ENCODE results near the gene ARHGEF37. TPM values are rescaled to one million over a fixed set of nuclear protein-coding genes. Genes with fewer than 3 reads are reported as not detected.
"Not testable (repeated sequence)": the region's sequence is repeated elsewhere in the genome, so short reads cannot be mapped to it uniquely, and the experiment has no call there.

The ARHGEF37 gene, protein sequence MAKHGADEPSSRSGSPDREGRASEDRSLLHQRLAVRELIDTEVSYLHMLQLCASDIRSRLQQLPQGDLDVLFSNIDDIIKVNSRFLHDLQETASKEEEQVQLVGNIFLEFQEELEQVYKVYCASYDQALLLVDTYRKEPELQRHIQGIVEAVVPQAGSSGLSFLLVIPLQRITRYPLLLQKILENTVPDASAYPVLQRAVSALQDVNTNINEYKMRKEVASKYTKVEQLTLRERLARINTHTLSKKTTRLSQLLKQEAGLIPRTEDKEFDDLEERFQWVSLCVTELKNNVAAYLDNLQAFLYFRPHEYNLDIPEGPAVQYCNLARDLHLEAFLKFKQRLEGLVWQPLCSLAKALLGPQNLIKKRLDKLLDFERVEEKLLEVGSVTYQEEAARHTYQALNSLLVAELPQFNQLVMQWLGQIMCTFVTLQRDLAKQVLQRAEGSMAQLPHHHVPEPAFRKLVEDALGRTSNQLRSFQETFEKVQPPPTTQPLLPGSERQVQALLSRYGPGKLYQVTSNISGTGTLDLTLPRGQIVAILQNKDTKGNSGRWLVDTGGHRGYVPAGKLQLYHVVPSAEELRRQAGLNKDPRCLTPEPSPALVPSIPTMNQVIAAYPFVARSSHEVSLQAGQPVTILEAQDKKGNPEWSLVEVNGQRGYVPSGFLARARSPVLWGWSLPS
- 2.1 TPM for total RNA-seq

DNA sequence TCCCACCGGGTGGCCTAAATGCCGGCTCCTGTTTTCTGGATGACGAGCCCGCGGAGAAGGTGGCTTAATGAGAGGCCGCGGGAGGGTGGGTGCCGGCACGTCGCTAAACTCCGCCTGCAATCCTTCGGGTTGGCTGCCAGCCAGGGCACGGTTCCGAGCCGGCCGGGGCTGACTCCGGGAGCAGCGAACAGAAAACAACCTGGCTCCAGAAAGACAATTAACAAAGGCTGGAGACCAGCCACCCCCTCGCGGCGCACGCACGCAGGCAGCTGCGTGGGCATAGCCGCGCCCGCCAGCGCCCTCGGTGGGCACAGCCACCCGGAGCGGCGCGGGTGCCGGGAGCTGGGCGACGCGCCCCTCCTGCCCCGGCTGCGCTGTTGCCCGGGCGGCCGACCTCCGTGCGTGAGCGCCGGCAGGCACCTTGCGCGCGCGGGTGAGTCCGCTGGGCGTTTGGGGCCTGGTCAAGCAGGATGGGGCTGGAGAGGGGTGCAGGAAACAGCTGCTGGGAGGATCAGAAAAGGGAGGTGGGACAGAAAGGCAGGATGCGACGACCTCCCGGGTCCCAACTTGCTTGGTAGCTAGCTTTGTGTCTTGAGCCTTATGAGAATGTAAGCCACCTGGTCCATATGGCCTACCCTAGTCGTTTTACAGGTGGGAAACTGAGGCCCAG is at the start of gene ARHGEF37:
Gene ARHGEF37, plus strand, starts transcription at position 307 of the 670 bp plus-strand sequence. CDS start 16,272 bp downstream, outside the sequence.
- peak within 1 kb of the TSS; percentile 81 to 90 (median 81) for H3K9ac ChIP-seq (ENCODE audit: low read depth in 1 of 3, low read length in 3 of 3)
- peak within 1 kb of the TSS; percentile 73 for H3K27ac ChIP-seq (ENCODE audit: low read depth, low read length)

DNA sequence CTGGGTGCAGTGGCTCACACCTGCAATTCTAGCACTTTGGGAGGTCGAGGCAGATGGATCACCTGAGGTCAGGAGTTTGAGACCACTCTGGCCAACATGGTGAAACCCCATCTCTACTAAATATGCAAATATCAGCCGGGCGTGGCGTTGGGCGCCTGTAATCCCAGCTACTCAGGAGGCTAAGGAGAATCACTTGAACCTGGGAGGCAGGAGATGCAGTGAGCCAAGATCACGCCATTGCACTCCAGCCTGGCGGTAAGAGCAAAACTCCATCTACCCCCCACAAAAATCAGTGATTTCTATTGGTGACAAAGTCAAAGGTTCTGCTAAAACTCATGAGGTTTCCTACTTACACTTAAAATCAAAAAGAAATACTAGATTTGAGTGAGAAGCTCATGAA is 48.9 kb upstream of the ARHGEF37 start:
- peaks cover 0 to 3% (median 0%) of the 10 kb centered on the region in 3 donors for H3K36me3 ChIP-seq (ENCODE audit: control insufficient read depth in 3 of 3, insufficient read depth in 3 of 3, low read length in 3 of 3)
- no peak overlapping the region for H3K9ac ChIP-seq (ENCODE audit: low read depth in 1 of 3, low read length in 3 of 3)
- H3K27ac ChIP-seq (ENCODE audit: low read depth, low read length): no peak overlapping the region
- H3K9me3 ChIP-seq (ENCODE audit: control insufficient read depth in 3 of 3, low read length in 3 of 3): no peaks in the 10 kb centered on the region
- H3K4me3 ChIP-seq (ENCODE audit: low read length in 3 of 3): no peak overlapping the region
- peaks cover 34 to 41% (median 35%) of the 10 kb centered on the region in 3 donors for H3K4me1 ChIP-seq (ENCODE audit: control insufficient read depth in 3 of 3, insufficient read depth in 3 of 3, low read length in 3 of 3)
- H3K27me3 ChIP-seq (ENCODE audit: control insufficient read depth in 3 of 3, insufficient read depth in 3 of 3, low read length in 3 of 3): no peaks in the 10 kb centered on the region

More for the DNA sequence above, at the start of gene ARHGEF37:
- H3K4me1 ChIP-seq (ENCODE audit: control insufficient read depth in 3 of 3, insufficient read depth in 3 of 3, low read length in 3 of 3): peaks cover 25 to 33% (median 28%) of the 10 kb centered on the region in 3 donors
- H3K4me3 ChIP-seq (ENCODE audit: low read length in 3 of 3): peak within 1 kb of the TSS; percentile 81 to 87 (median 85)
- H3K9me3 ChIP-seq (ENCODE audit: control insufficient read depth in 3 of 3, low read length in 3 of 3): no peaks in the 10 kb centered on the region
- no peaks in the 10 kb centered on the region for H3K27me3 ChIP-seq (ENCODE audit: control insufficient read depth in 3 of 3, insufficient read depth in 3 of 3, low read length in 3 of 3)
- H3K36me3 ChIP-seq (ENCODE audit: control insufficient read depth in 3 of 3, insufficient read depth in 3 of 3, low read length in 3 of 3): no peaks in the 10 kb centered on the region

DNA sequence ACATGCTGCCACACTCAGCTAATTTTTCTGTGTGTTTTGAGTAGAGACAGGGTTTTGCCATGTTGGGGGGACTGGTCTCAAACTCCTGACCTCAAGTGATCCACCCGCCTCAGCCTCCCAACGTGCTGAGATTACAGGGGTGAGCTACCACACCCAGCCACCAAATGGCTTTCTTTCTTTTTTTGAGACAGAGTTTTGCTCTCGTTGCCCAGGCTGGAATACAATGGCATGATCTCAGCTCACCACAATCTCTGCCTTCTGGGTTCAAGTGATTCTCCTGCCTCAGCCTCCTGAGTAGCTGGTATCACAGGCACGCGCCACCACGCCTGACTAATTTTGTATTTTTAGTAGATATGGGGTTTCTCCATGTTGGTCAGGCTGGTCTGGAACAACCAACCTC is 45.5 kb upstream of the ARHGEF37 start:
- H3K9ac ChIP-seq (ENCODE audit: low read depth in 1 of 3, low read length in 3 of 3); H3K4me3 ChIP-seq (ENCODE audit: low read length in 3 of 3); H3K36me3 ChIP-seq (ENCODE audit: control insufficient read depth in 3 of 3, insufficient read depth in 3 of 3, low read length in 3 of 3); H3K27ac ChIP-seq (ENCODE audit: low read depth, low read length); H3K27me3 ChIP-seq (ENCODE audit: control insufficient read depth in 3 of 3, insufficient read depth in 3 of 3, low read length in 3 of 3); H3K9me3 ChIP-seq (ENCODE audit: control insufficient read depth in 3 of 3, low read length in 3 of 3): not testable (repeated sequence)
- H3K4me1 ChIP-seq (ENCODE audit: control insufficient read depth in 3 of 3, insufficient read depth in 3 of 3, low read length in 3 of 3): peaks cover 19 to 30% (median 27%) of the 10 kb centered on the region in 3 donors

DNA sequence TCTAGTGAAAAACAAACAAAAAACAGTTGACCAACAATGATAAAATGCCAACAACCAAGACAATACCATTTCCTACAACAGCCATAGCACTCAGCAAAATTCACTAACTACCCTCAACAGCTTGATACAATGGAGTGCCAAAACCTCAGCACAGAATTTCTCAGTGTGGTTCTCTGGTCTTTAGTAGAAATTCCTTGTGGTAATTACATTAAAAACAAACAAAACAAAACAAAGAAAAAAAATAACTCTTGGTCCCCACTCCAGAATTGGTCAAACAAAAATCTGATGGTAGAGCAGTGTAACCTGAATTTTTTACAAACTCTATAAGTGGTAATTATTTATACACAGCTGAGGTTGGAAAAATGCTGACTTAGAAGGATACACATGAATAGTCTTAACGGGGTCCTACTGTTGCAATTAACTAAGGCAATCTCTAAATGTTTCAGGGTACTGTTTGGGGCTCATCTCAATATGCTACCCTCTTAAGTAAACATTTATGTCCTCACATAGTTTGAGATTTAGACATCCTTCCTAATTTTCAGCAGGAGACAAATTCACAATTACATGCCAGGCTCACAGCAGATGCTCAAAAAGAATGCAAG is 43.8 kb upstream of the ARHGEF37 start:
- no peaks in the 10 kb centered on the region for H3K27me3 ChIP-seq (ENCODE audit: control insufficient read depth in 3 of 3, insufficient read depth in 3 of 3, low read length in 3 of 3)
- H3K9me3 ChIP-seq (ENCODE audit: control insufficient read depth in 3 of 3, low read length in 3 of 3): no peaks in the 10 kb centered on the region
- H3K27ac ChIP-seq (ENCODE audit: low read depth, low read length): no peak overlapping the region
- H3K36me3 ChIP-seq (ENCODE audit: control insufficient read depth in 3 of 3, insufficient read depth in 3 of 3, low read length in 3 of 3): peaks cover 0 to 3% (median 2%) of the 10 kb centered on the region in 3 donors
- H3K4me3 ChIP-seq (ENCODE audit: low read length in 3 of 3): no peak overlapping the region
- H3K4me1 ChIP-seq (ENCODE audit: control insufficient read depth in 3 of 3, insufficient read depth in 3 of 3, low read length in 3 of 3): peaks cover 25 to 30% (median 27%) of the 10 kb centered on the region in 3 donors
- H3K9ac ChIP-seq (ENCODE audit: low read depth in 1 of 3, low read length in 3 of 3): no peak overlapping the region

DNA sequence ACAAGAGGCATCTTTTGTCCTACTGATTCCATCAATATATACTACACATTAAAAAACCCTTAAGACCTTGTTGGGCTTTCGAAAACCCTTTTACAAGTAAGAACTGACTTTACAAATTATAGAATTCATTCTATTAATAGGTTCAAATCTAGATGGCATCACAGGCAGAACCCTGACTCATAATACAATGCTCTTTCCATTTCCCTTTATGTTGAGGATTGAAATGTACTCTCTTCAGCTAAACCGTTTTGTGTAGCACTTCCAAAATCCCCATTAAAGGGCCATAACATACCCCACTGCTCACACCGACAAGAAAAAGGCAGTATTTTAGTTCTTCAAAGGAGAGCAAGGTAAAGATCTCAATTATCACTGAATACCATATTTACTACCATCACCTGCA is 41.2 kb upstream of the ARHGEF37 start:
- Histone ChIP-seq H3K9ac (ENCODE audit: low read depth in 1 of 3, low read length in 3 of 3) (no peak overlapping the region), H3K27me3 (ENCODE audit: control insufficient read depth in 3 of 3, insufficient read depth in 3 of 3, low read length in 3 of 3) (no peaks in the 10 kb centered on the region), H3K4me1 (ENCODE audit: control insufficient read depth in 3 of 3, insufficient read depth in 3 of 3, low read length in 3 of 3) (peaks cover 37 to 43% (median 42%) of the 10 kb centered on the region in 3 donors), H3K36me3 (ENCODE audit: control insufficient read depth in 3 of 3, insufficient read depth in 3 of 3, low read length in 3 of 3) (peaks cover 3 to 6% (median 3%) of the 10 kb centered on the region in 3 donors), H3K4me3 (ENCODE audit: low read length in 3 of 3) (no peak overlapping the region), H3K9me3 (ENCODE audit: control insufficient read depth in 3 of 3, low read length in 3 of 3) (no peaks in the 10 kb centered on the region), H3K27ac (ENCODE audit: low read depth, low read length) (no peak overlapping the region)

DNA sequence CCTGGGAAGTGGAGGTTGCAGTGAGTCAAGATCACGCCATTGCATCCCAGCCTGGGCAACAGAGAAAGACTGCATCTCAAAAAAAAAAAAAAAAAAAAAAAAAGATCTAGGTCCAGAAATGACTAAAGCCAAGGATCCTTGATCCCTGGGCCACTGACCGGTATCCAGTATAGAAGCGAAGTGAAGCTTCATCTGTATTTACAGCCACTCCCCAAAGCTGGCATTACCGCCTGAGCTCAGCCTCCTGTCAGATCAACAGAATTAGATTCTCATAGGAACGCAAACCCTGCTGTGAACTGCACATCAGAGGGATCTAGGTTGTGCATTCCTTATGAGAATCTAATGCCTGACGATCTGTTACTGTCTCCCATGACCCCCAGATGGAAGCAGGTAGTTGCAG is 39.4 kb upstream of the ARHGEF37 start:
- Histone ChIP-seq H3K4me3 (ENCODE audit: low read length in 3 of 3) (no peak overlapping the region), H3K9ac (ENCODE audit: low read depth in 1 of 3, low read length in 3 of 3) (no peak overlapping the region), H3K27me3 (ENCODE audit: control insufficient read depth in 3 of 3, insufficient read depth in 3 of 3, low read length in 3 of 3) (no peaks in the 10 kb centered on the region), H3K27ac (ENCODE audit: low read depth, low read length) (no peak overlapping the region), H3K4me1 (ENCODE audit: control insufficient read depth in 3 of 3, insufficient read depth in 3 of 3, low read length in 3 of 3) (peaks cover 35 to 47% (median 42%) of the 10 kb centered on the region in 3 donors), H3K9me3 (ENCODE audit: control insufficient read depth in 3 of 3, low read length in 3 of 3) (no peaks in the 10 kb centered on the region), H3K36me3 (ENCODE audit: control insufficient read depth in 3 of 3, insufficient read depth in 3 of 3, low read length in 3 of 3) (peaks cover 5 to 11% (median 10%) of the 10 kb centered on the region in 3 donors)

DNA sequence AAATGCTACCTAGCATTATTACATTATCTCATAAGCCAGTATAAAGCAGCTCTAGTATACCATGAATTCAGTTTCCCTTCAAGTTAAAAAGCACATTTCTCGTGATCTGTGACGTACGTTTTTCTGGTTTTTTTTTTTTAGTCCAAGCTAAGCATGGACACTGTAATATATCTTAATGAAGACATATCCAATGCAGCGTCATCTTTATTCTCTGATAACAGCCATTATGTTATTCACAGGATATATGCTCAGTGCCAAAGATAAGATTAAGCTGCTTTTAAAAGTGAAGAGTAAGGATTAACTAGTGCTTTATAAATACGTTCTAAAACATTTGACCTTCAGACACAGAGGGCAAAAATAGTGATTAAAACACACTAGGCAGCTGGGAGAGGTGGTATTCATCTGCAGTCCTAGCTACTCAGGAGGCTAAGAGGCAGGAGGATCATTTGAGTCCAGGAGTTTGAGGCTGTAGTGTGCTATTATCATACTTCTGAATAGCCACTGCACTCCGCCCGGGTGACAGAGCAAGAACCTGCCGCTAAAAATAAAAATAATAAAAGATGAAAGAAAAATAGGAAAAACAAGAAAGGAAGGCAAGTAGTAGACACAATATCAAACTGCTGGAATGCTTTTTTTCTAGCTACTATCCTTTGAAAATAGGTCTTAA is 37.8 kb upstream of the ARHGEF37 start:
- Histone ChIP-seq H3K9me3 (ENCODE audit: control insufficient read depth in 3 of 3, low read length in 3 of 3) (no peaks in the 10 kb centered on the region), H3K4me1 (ENCODE audit: control insufficient read depth in 3 of 3, insufficient read depth in 3 of 3, low read length in 3 of 3) (peaks cover 45 to 55% (median 54%) of the 10 kb centered on the region in 3 donors), H3K27ac (ENCODE audit: low read depth, low read length) (peak overlapping the region; percentile 20)

DNA sequence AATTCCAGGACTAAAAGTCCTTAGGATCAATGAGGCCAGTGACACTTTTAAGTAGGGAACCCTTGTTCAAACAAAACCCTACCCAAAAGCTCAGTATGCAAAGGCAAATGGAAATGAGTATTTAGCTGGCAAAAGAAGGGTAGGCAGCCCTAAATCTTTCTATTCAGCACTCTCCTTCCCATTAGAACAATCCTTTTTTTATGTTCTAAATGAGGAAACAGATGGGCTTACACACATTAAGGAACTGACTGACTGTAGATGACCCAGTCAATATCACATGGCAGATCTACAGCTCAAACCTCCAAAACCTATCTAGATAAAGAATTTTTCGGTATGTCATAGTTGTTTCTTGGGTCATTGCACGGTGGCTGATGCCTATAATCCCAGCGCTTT is 37.3 kb upstream of the ARHGEF37 start:
- Histone ChIP-seq H3K9ac (ENCODE audit: low read depth in 1 of 3, low read length in 3 of 3) (no peak overlapping the region), H3K36me3 (ENCODE audit: control insufficient read depth in 3 of 3, insufficient read depth in 3 of 3, low read length in 3 of 3) (peaks cover 5 to 11% (median 10%) of the 10 kb centered on the region in 3 donors), H3K27me3 (ENCODE audit: control insufficient read depth in 3 of 3, insufficient read depth in 3 of 3, low read length in 3 of 3) (no peaks in the 10 kb centered on the region), H3K4me1 (ENCODE audit: control insufficient read depth in 3 of 3, insufficient read depth in 3 of 3, low read length in 3 of 3) (peaks cover 46 to 55% (median 54%) of the 10 kb centered on the region in 3 donors), H3K4me3 (ENCODE audit: low read length in 3 of 3) (peak overlapping the region in 1 of 3 donors; percentile 20), H3K9me3 (ENCODE audit: control insufficient read depth in 3 of 3, low read length in 3 of 3) (no peaks in the 10 kb centered on the region), H3K27ac (ENCODE audit: low read depth, low read length) (peak overlapping the region; percentile 20)

More for the DNA sequence above, 37.8 kb upstream of the ARHGEF37 start:
- peak overlapping the region in 1 of 3 donors; percentile 20 for H3K4me3 ChIP-seq (ENCODE audit: low read length in 3 of 3)
- H3K36me3 ChIP-seq (ENCODE audit: control insufficient read depth in 3 of 3, insufficient read depth in 3 of 3, low read length in 3 of 3): peaks cover 5 to 11% (median 10%) of the 10 kb centered on the region in 3 donors
- no peak overlapping the region for H3K9ac ChIP-seq (ENCODE audit: low read depth in 1 of 3, low read length in 3 of 3)
- H3K27me3 ChIP-seq (ENCODE audit: control insufficient read depth in 3 of 3, insufficient read depth in 3 of 3, low read length in 3 of 3): no peaks in the 10 kb centered on the region

DNA sequence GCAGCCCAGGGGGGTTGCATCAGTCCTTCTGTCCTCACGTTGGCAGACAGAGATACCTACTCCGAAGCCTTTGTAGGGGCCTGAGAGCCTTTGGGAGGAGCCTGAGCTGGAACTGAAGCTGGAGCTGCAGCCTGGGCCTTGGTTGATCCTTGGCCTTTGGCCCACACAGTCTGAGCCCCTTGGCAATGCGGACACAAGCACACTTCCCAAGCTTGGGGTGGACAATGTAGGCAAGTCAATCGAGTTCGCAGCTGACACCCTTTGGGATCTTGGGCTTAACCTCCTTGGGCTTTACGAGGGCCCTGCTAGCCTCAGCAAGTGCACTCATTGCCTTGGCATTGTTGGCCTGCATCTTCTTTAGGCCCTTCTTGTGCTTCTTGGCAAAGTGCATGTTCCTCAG is 36.0 kb upstream of the ARHGEF37 start:
- H3K36me3 ChIP-seq (ENCODE audit: control insufficient read depth in 3 of 3, insufficient read depth in 3 of 3, low read length in 3 of 3): peaks cover 10 to 14% (median 13%) of the 10 kb centered on the region in 3 donors
- no peaks in the 10 kb centered on the region for H3K9me3 ChIP-seq (ENCODE audit: control insufficient read depth in 3 of 3, low read length in 3 of 3)
- peak overlapping the region; percentile 16 for H3K27ac ChIP-seq (ENCODE audit: low read depth, low read length)
- H3K9ac ChIP-seq (ENCODE audit: low read depth in 1 of 3, low read length in 3 of 3): no peak overlapping the region
- H3K27me3 ChIP-seq (ENCODE audit: control insufficient read depth in 3 of 3, insufficient read depth in 3 of 3, low read length in 3 of 3): no peaks in the 10 kb centered on the region
- H3K4me1 ChIP-seq (ENCODE audit: control insufficient read depth in 3 of 3, insufficient read depth in 3 of 3, low read length in 3 of 3): peaks cover 44 to 62% (median 56%) of the 10 kb centered on the region in 3 donors
- no peak overlapping the region for H3K4me3 ChIP-seq (ENCODE audit: low read length in 3 of 3)
